Breast epithelium (tissue), 4 donors: ENCODE data around the gene AKT1S1. TPM values are rescaled to one million over a fixed set of nuclear protein-coding genes. Genes with fewer than 3 reads are reported as not detected.

ENCODE experiments used
- DNase-seq, 2 donors: peaks; one replicate each; pipeline ENCODE4 v3.0.0-alpha.2; 2019; ENCODE audit warnings: low spot score in 2 of 2
- H3K27ac ChIP-seq, 2 donors: fragments of 200-600 bp; sonication (generic) in 1 of 2; one replicate each; pipeline ENCODE4 v1.5.1; 2016 to 2019; ENCODE audit warnings: mild to moderate bottlenecking in 1 of 2
- H3K27me3 ChIP-seq, 2 donors: fragments of 200-600 bp; sonication (generic) in 1 of 2; one replicate each; pipeline versions ENCODE4 v1.5.1 to v1.6.0; 2017 to 2019; ENCODE audit warnings: control low read depth in 1 of 2, mild to moderate bottlenecking in 1 of 2
- H3K36me3 ChIP-seq: fragments of 200-600 bp; one replicate; pipeline ENCODE4 v1.5.1; 2019
- H3K4me1 ChIP-seq, 2 donors: fragments of 200-600 bp; sonication (generic); one replicate each; pipeline ENCODE4 v1.5.1; 2016 to 2019; ENCODE audit warnings: control low read depth in 1 of 2
- H3K4me3 ChIP-seq, 3 donors: fragments of 200-600 bp; sonication (generic); 1 replicate in 2 of 3; 2 replicates in 1 of 3; pipeline ENCODE4 v1.5.1; 2016 to 2019; ENCODE audit warnings: mild to moderate bottlenecking in 3 of 3, moderate library complexity in 2 of 3
- H3K9me3 ChIP-seq, 2 donors: fragments of 200-600 bp; sonication (generic) in 1 of 2; one replicate each; pipeline ENCODE4 v1.5.1; 2016 to 2019; ENCODE audit warnings: control low read depth in 1 of 2
- CTCF ChIP-seq, 3 donors: fragments of 450-650 bp; IDR thresholded peaks; one replicate each; pipeline ENCODE4 v1.5.1; 2016 to 2017; ENCODE audit warnings: antibody characterized with exemption in 3 of 3, mild to moderate bottlenecking in 3 of 3, moderate library complexity in 3 of 3
- POLR2A ChIP-seq: fragments of 450-650 bp; IDR thresholded peaks from one replicate; pipeline ENCODE4 v1.6.1; 2016; ENCODE audit warnings: antibody characterized with exemption, mild to moderate bottlenecking, moderate library complexity
- POLR2AphosphoS5 ChIP-seq, 3 donors: sonication (generic); formaldehyde crosslinking; IDR thresholded peaks; one replicate each; pipeline ENCODE4 v1.6.1; 2017; ENCODE audit warnings: antibody characterized with exemption in 3 of 3
- intact Hi-C: fragments of 100-400 bp; cut with DNase I; formaldehyde crosslinking; loops from one replicate; pipeline ENCODE4 v1.15.1; 2023; ENCODE audit warnings: low total_unique reads
- total RNA-seq, 3 donors: library from RNA; depleted of rRNA; stranded (reverse); fragments of >200 nt; gene quantifications; one replicate each; pipeline ENCODE4 v1.1.0, GENCODE V29; 2016

The AKT1S1 gene
- total RNA-seq, 3 donors from 2014 or later, result 11.9 to 13.8 (median 12.5) TPM

- Histone ChIP-seq H3K27ac (peak overlapping the region; percentile 99 to 100), H3K4me1 (peaks cover 4 to 7% of the 10 kb centered on the region in 2 donors), H3K4me3 (peak overlapping the region; percentile 82 to 92 (median 88)), H3K27me3 (no peaks in the 10 kb centered on the region), H3K36me3 (no peaks in the 10 kb centered on the region), H3K9me3 (no peaks in the 10 kb centered on the region)
- DNase-seq, result no peak
- intact Hi-C loops, result no loop called here
- no peak for TF ChIP-seq POLR2A
- TF ChIP-seq CTCF (IDR thresholded peaks at IDR 0.05), result no peak
- TF ChIP-seq POLR2AphosphoS5 (IDR thresholded peaks at IDR 0.05), result no peak
These were observed 2.0 kb downstream of the AKT1S1 start for GRCh38 chr19:49875177-49875576.

GRCh38 chr19:49874503-49875157 lies 2.5 kb downstream of the AKT1S1 start:
- peaks cover 4 to 7% of the 10 kb centered on the region in 2 donors for H3K4me1 ChIP-seq
- H3K27me3 ChIP-seq, result no peaks in the 10 kb centered on the region
- TF ChIP-seq POLR2A, result no peak
- no peak for TF ChIP-seq POLR2AphosphoS5 (IDR thresholded peaks at IDR 0.05)
- TF ChIP-seq CTCF (IDR thresholded peaks at IDR 0.05), result no peak
- no peaks in the 10 kb centered on the region for H3K9me3 ChIP-seq
- peak overlapping the region in 1 of 2 donors; percentile 100 for H3K27ac ChIP-seq
- intact Hi-C loops, result no loop called here
- no peaks in the 10 kb centered on the region for H3K36me3 ChIP-seq
- no peak overlapping the region for H3K4me3 ChIP-seq
- DNase-seq, result no peak

GRCh38 chr19:49873834-49874233 lies 3.3 kb downstream of the AKT1S1 start:
- H3K4me3 ChIP-seq, result no peak overlapping the region
- H3K9me3 ChIP-seq, result no peaks in the 10 kb centered on the region
- no peak for TF ChIP-seq POLR2AphosphoS5 (IDR thresholded peaks at IDR 0.05)
- TF ChIP-seq POLR2A, result no peak
- no peak for TF ChIP-seq CTCF (IDR thresholded peaks at IDR 0.05)
- no peaks in the 10 kb centered on the region for H3K27me3 ChIP-seq
- peaks cover 4 to 7% of the 10 kb centered on the region in 2 donors for H3K4me1 ChIP-seq
- H3K36me3 ChIP-seq, result no peaks in the 10 kb centered on the region
- no peak for DNase-seq
- H3K27ac ChIP-seq, result no peak overlapping the region
- intact Hi-C loops, result no loop called here

- no peak for DNase-seq
- H3K4me1 ChIP-seq, result peaks cover 4 to 7% of the 10 kb centered on the region in 2 donors
- intact Hi-C loops, result no loop called here
- no peak overlapping the region for H3K27ac ChIP-seq
- no peaks in the 10 kb centered on the region for H3K27me3 ChIP-seq
- no peaks in the 10 kb centered on the region for H3K36me3 ChIP-seq
- H3K4me3 ChIP-seq, result no peak overlapping the region
- TF ChIP-seq CTCF (IDR thresholded peaks at IDR 0.05), result no peak
- no peak for TF ChIP-seq POLR2A
- TF ChIP-seq POLR2AphosphoS5 (IDR thresholded peaks at IDR 0.05), result no peak
- no peaks in the 10 kb centered on the region for H3K9me3 ChIP-seq
These were observed 4.0 kb downstream of the AKT1S1 start for GRCh38 chr19:49873129-49873521.

GRCh38 chr19:49872245-49873128 lies 4.7 kb downstream of the AKT1S1 start:
- H3K9me3 ChIP-seq, result no peaks in the 10 kb centered on the region
- no peak for DNase-seq
- H3K27ac ChIP-seq, result no peak overlapping the region
- TF ChIP-seq CTCF (IDR thresholded peaks at IDR 0.05) (no peak), POLR2A (no peak)
- H3K4me3 ChIP-seq, result no peak overlapping the region
- H3K36me3 ChIP-seq, result no peaks in the 10 kb centered on the region
- H3K4me1 ChIP-seq, result peaks cover 4 to 7% of the 10 kb centered on the region in 2 donors
- intact Hi-C loops, result no loop called here
- no peaks in the 10 kb centered on the region for H3K27me3 ChIP-seq
